Endometrium (tissue), 2 donors: ENCODE results near the gene CD19.
"Not testable (repeated sequence)": the region's sequence is repeated elsewhere in the genome, so short reads cannot be mapped to it uniquely, and the experiment has no call there.

ENCODE experiments used
- FAIRE-seq: peaks from 2 replicates; lab custom pipeline; 2012; peaks lifted over from hg19 to GRCh38; lab: Jason Lieb, UNC
- donor health status: control.
- donor health status: control.

Gene CD19

DNA sequence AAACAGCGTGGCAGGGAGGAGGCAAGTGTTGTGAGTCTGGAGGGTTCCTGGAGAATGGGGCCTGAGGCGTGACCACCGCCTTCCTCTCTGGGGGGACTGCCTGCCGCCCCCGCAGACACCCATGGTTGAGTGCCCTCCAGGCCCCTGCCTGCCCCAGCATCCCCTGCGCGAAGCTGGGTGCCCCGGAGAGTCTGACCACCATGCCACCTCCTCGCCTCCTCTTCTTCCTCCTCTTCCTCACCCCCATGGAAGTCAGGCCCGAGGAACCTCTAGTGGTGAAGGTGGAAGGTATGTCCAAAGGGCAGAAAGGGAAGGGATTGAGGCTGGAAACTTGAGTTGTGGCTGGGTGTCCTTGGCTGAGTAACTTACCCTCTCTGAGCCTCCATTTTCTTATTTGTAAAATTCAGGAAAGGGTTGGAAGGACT is at the start of gene CD19:
Gene CD19, plus strand, starts transcription at position 171 of the 425 bp plus-strand sequence. Its CDS starts 30 bp downstream, at position 201.
- no peak for FAIRE-seq

DNA sequence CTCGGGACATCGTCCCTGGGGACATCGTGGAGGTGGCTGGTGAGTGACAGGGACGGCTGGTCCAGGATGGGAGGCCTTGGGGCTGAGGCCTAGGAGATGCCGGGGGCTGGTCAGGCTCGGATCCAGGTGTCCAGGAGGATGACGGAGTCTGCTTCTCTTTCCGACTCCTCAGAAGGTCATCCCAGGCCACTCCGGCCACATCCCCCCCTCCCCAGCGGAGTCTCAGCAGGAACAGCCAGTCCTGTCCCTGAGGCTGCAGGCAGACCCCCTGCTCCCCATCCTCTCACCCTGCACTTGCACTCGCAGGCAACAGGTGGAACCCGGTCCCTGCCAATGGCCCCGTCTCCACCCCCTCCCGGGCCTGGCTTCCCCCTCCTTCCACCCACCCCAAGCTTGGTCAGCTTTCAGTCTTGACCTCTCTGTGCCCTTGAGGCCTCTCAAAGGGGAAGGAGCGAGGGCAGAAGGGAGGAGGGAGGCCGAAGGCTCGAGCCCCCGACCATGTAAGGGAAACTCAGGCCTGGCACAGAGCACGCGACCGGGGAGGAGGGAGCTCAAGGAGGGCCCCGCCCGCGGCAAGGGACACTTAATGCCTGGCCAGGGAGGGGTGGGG is 49.1 kb upstream of the CD19 start:
- no peak for FAIRE-seq

DNA sequence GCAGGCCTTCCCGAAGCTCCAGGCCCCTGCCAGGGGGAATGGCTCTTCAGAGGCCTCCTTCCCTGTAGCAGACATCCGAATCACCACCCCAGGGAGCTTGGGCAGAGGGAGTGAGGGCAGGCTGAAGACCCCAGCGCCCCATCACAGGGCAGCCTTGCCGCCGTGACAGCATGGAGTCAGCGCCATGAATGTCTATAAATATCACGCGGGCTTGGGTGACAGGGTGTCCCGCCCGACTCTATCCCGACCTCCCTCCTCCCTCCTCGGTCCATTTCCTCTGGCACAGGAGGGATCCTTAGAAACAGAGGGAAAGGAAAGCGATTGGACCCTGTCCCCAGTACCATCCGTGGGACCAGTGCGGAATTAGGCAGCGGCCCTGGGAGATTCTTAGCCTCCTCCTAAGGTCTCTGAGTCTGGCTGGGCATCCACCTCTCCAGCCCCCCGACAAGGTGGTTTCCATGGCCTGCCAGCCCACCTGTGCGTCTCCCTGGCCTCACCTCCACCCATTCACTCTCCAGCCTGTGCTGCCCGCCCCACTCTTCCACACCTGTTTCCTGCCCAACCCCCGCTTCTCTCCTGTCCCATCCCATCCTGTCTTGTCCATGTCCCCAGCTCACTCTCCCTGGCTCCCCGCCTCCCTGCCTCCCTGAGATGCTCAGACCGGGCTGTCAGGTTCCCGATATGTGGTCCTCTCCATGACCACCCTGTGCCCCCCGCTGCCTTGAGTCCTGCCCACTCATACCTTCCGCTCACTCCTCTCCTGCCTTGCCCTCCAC is 48.4 kb upstream of the CD19 start:
- no peak for FAIRE-seq

DNA sequence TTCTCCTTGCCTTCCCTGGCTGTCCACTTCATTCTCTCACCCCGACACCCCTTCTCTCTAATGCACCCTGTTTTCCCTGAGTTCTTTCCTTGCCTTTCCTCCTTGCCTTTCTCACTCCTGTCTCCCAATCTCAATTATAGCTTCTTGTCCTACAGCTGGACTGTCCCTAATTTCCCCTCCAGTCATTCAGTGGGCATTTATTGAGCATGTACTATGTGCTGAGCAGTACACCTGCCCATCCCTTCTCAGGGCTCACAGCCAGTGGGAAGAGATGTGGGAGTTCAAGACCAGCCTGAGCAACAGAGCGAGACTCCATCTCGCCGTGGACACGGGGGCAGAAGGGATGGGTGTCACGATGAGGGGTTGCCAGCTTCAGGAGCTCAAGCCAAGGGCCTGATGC is 47.7 kb upstream of the CD19 start:
- FAIRE-seq: no peak

DNA sequence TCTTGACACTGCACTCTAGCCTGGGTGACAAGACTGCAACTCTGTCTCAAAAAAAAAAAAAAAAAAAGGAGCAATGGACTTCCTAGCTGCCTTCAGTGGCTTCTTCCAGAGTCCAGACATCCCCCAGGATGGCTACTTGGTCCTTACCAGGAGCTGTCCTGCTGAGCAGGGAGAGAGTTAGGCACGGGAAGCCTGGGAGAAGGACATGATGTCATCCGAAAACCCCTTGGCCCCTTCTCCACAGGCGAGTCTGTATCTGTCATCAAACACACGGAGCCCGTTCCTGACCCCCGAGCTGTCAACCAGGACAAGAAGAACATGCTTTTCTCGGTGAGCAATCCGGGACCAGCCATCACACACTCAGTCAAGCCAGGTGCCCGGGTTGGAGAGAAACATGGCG is 44.8 kb upstream of the CD19 start:
- no peak for FAIRE-seq

DNA sequence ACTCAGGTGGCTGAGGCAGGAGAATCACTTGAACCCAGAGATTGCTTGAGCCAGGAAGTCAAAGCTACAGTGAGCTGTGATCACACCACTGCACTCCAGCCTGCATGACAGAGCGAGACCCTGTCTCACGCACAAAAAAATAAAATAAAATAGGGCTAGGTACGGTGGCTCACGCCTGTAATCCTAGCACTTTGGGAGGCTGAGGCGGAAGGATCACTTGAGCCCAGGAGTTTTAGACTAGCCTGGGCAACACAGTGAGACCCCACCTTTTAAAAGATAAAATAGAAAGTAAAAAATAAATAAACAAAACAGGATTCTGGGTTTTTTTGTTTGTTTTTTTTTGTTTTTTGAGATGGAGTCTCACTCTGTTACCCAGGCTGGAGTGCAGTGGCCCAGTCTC is 41.4 kb upstream of the CD19 start:
- not testable (repeated sequence) for FAIRE-seq

DNA sequence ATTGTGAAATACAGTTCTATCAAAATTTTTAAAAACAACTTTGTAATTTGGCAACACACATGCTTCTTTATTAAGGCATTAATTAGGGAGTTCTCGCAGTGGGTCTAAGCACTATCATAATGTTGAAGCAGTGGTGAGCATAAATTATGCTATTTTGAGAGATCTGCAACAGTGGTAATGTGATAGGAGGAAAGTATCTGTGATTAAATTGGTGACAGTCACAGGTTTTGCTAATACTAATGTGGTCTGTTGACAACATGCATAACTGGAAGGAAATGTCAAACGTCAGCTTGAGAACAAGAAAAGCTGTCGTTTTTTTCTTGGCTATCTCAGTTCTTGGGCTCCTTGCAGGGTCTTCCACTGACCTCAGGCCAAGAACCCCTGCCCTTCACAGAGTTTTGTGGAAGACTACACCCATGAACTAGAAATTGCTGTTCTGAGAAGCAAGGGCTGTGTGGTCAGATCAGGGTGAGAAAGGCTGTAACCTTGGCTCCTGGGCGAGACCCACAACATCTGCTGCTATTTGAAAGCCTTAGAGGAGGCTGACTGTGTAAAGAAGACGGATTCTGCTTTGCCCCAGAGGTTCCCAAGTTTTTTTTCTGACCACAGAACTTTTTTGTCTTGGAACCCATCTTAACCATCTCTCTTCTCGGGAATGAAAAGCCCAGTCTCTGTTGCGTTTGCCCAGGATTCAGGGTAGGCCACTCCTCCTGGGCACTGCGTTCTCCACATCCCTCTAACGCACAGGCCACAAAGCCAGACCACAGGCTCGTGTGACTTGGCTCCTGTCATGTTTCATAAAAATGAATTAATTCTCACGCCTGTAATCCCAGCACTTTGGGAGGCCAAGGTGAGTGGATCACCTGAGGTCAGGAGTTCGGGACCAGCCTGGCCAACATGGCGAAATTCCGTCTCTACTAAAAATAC is 39.5 kb upstream of the CD19 start:
- no peak for FAIRE-seq

DNA sequence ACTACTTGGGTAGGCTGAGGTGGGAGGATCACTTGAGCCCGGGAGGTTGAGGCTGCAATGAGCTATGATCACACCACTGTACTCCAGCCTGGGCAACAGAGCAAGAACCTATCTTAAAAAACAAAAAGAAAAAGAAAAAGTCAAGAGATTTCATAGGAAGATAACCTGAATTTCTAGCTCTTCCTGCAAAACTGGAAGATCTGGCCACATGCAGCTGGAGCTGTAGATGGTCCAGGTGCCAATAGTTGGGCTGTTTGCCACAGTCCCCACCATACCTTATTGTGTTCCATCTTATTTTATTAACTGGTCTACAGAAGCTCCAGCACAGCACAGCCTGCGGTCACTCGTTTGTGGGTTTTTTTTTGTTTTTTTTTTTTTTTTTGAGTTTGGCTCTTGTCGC is 38.5 kb upstream of the CD19 start:
- no peak for FAIRE-seq

DNA sequence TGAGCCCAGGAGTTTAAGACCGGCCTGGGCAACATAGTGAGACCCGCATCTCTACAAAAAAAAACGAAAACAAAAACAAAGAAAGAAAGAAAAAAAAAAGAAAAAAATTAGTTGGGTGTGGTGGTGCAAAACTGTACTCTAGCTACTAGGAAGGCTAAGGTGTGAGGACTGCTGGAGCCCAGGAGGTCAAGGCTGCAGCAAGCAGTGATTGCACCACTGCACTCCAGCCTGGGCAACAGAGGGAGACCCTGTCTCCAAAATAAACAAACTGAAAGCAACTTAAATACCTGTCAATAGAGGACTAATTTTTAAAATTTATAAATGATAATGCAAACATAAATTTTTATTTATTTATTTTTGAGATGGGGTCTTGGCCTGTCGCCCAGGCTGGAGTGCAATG is 36.2 kb upstream of the CD19 start:
- no peak for FAIRE-seq

DNA sequence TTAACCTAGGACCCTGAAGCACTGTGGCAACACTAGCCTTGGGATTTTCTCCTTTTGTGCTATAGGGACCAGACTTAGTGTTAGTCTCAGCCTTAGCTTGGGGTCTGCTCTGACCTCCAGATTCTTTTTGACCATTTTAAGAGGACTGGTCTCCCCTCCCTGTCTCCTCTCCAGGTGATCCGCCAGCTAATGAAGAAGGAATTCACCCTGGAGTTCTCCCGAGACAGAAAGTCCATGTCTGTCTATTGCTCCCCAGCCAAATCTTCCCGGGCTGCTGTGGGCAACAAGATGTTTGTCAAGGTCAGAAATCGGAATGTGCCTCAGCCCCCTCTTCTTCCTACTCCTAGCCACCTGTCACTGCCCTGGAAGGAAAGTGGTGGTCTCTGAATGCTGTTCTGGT is 33.9 kb upstream of the CD19 start:
- FAIRE-seq: no peak

DNA sequence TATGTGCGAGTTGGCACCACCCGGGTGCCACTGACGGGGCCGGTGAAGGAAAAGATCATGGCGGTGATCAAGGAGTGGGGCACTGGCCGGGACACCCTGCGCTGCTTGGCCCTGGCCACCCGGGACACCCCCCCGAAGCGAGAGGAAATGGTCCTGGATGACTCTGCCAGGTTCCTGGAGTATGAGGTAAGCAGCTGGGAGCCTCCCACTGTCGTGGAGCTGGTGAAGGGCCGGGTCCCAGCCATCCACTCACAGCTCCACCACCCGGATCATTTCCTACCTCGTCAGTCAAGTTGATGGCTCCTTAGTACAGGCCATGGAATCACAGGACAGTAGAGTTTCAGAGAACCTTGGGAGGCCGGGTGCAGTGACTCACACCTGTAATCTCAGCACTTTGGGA is 33.5 kb upstream of the CD19 start:
- no peak for FAIRE-seq

DNA sequence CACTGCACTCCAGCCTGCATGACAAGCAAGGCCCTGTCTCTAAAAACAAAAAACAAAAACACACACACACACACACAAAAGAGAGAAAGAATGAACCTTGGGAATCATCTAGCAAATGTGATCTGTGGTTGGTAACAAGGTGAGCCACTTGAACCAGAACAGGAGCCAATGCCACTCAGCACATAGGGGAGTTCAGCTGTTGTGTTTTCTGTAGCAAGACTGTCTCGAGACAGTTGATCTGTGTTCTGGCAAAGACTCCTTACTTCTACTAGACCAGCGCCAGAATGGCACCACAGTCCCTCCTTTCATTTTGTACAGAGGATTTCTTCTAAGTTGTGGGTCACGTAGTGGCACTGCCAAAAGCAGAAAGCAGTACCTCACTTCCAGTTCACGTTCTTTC is 32.8 kb upstream of the CD19 start:
- no peak for FAIRE-seq

DNA sequence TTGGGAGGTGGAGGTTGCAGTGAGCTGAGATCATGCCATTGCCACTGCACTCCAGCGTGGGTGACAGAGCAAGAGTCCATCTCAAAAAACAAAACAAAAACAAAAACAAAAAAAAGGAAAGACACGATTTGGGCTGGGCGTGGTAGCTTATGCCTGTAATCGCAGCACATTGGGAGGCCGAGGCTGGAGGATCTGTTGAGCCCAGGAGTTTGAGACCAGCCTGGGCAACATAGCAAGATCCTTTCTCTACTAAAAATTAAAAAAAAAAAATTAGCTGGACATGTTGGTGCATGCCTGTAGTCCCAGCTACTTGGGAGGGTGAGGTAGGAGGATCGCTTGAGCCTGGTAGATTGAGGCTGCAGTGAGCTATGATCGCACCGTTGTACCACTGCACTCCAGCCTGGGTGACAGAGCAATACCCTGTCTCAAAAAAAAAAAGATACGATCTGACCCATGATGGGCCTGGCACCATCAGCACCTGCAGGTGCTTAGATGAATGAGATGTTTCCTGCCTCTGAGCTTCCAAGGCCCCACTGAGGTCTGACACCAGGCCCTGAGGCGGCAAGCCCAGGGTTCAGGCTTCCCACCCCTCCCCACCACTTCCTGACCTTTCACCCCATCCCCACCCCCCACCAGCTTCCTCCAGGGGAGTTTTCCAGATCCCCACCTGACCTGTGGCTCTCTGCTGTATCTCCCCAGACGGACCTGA is 31.7 kb upstream of the CD19 start:
- FAIRE-seq: no peak

DNA sequence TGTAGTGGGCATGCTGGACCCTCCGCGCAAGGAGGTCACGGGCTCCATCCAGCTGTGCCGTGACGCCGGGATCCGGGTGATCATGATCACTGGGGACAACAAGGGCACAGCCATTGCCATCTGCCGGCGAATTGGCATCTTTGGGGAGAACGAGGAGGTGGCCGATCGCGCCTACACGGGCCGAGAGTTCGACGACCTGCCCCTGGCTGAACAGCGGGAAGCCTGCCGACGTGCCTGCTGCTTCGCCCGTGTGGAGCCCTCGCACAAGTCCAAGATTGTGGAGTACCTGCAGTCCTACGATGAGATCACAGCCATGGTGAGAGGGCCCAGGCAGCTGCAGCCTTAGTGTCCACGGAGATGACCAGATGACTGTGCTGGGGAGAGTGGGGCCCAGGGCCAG is 31.2 kb upstream of the CD19 start:
- no peak for FAIRE-seq

DNA sequence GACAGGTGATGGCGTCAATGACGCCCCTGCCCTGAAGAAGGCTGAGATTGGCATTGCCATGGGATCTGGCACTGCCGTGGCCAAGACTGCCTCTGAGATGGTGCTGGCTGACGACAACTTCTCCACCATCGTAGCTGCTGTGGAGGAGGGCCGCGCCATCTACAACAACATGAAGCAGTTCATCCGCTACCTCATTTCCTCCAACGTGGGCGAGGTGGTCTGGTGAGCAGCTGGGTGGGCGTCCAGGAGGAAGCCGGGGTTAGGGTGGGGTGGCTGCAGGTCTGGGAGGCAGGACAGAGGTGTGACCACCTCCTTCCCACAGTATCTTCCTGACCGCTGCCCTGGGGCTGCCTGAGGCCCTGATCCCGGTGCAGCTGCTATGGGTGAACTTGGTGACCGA is 29.9 kb upstream of the CD19 start:
- no peak for FAIRE-seq

DNA sequence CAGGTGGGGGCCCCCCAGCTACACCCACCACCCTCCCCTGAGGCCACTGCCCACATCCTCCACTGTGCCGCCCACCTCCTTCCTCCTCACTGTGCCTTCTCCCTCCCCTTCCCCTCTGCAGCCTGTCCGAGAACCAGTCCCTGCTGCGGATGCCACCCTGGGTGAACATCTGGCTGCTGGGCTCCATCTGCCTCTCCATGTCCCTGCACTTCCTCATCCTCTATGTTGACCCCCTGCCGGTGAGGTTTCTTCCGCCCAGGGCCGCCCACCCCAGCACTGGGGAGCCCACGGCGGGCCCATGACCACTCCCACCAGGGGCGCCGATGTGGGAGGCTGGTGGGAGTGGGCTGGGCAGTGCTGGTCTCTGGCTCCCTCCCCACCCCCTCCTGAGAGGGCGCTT is 28.9 kb upstream of the CD19 start:
- FAIRE-seq: no peak

DNA sequence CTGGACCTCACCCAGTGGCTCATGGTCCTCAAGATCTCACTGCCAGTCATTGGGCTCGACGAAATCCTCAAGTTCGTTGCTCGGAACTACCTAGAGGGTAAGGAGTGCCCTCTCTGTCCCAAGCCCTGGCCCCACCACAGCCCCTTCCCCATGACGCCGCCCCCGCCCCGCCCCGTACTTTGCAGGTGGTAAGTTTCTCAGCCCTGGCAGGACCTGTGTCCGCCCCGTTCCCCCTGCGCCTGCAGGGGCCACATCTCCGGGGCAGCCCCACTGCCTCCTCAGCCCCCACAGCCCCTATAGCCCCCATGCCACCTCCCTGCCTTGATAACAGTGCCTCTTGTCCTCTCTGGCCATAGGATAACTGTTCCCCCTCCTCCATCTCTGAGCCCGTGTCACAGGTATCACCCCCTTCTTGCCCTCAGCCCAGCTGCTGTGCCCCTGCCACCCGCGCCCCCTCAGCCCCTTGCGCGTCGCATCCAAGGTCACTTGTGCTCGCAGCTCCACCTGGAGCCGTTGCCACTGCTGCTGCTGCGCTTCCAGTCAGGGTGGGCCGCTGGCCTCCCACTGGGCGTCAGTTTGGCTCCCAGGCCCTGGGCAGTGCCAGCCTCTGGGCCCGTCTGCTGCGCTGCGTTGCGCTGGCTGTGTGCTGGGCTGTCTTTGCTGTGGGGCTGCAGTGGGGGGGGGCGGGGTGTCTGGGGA is 28.3 kb upstream of the CD19 start:
- FAIRE-seq: no peak

DNA sequence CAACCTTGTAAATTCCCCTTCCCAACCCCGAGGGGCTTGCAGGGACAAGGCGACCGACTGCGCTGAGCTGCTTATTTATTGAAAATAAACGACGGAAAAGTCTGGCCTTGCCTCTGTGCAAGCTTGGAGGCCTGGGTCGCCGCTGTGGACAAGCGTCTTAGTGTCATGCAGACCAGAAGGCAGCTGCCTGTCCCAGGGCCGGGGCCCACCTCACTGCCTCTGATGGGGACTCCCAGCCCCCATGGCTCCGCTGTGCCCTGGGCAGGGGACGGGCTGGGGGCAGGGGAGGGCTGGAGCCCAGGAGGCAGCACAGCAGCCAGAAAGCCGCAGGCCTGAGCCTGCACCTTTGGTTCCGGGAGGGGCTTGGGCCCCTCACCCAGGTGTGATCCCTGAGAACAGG is 27.4 kb upstream of the CD19 start:
- FAIRE-seq: no peak

DNA sequence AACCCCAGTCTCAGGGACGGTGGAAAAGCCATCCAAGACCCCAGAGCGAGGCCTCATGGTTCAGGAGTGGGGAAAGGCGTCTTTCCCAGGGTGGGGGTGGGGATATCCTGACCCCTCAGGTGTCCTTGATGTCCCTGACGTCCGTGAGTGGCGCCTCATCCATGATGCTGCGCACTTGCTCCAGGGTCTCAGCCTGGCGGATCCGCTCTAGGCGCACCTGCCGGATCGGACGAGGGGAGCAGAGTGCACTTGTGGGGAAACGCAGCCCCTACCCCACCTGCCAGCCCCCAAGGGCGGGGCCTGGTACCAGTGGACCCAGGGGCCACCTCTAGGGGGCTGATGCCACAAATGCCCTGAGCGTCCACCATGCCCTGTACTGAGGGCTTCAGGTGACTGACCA is 26.9 kb upstream of the CD19 start:
- no peak for FAIRE-seq

DNA sequence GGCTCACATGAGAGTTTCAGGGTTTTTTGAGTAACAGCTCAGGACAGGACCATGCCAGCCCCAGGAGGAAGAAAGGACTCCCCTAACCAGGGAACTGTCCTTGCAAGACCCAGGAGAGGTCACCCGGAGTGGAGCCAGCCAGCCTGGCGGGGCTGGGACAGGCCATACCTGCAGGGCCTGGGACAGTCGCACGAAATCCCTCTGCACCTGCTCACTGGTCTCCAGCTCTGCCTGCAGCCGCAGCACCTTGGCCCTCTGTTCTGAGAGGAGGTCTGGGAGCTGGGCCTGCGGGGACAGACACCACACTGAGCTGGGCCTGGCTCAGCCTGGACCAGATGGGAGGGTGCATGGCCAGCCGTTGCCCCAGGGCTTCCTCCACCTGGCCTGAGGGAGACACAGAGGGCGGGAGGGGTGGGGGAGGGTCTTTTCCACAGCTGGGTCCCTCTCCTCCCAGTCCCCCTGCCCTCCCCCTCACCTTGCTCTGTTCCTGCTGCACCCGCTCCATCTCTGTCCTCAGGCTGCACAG is 26.5 kb upstream of the CD19 start:
- FAIRE-seq: no peak

DNA sequence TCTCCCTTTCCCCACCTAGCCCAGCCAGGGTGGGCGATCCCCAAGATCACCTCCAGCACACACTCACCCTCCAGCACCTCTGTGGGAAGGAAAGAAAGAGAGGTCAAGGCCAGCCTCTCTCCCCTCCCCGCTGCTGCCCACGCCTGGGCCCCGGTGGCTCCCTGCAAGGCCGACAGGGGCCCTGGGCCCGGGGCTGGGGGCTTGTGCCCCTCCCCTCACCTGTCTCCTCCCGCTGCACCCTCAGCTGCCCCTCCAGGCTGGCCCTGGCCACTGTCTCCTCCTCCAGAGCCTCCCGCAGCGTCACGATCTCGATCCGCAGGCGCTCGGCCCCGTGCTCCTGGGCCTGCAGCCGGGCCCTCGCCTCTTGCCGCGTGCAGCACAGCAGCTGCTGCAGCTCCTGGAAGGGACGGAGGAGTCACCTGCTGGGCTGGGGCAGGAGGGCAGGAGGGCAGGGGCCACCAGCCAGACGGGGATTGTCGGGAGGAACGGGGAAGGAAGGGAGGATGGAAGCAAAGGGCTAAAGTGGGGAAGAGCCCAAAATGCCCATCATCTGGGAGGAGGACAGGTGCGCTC is 25.9 kb upstream of the CD19 start:
- no peak for FAIRE-seq
